HEK293 (cell line): ENCODE measurements around the gene MLF2.

Source experiments
- CTCF ChIA-PET: fragments of 350-600 bp; formaldehyde crosslinking; extraction: SDS; loops from one replicate; lab custom pipeline; 2021; ENCODE audit warnings: antibody characterized with exemption; lab: Yijun Ruan, JAX
- POLR2A ChIA-PET: fragments of 300-600 bp; formaldehyde crosslinking; extraction: SDS; loops from one replicate; lab custom pipeline; 2020; ENCODE audit warnings: antibody characterized with exemption, inconsistent platforms; lab: Yijun Ruan, JAX
- H3K27ac ChIP-seq: fragments of 200-500 bp; sonication (Bioruptor generic); 2 replicates; pipeline ENCODE4 v1.5.1; 2014; ENCODE audit warnings: low read depth, low read length, control low read depth, inconsistent platforms; ENCODE audit errors: extremely low read depth
- H3K36me3 ChIP-seq, 2 experiments: fragments of 200-500 bp in 1 of 2; sonication (Bioruptor generic) in 1 of 2; 1 replicate in 1 of 2; 2 replicates in 1 of 2; pipeline ENCODE4 v1.5.1; 2014 to 2017; ENCODE audit warnings: inconsistent platforms in 2 of 2, low read length in 2 of 2; ENCODE audit not compliant: control insufficient read depth in 2 of 2, insufficient read depth in 1 of 2
- H3K4me1 ChIP-seq: fragments of 200-500 bp; sonication (Bioruptor generic); 2 replicates; pipeline ENCODE4 v1.5.1; 2014; ENCODE audit warnings: mild to moderate bottlenecking, low read length, inconsistent platforms; ENCODE audit not compliant: control insufficient read depth, insufficient read depth
- H3K4me3 ChIP-seq: 2 replicates; pipeline ENCODE4 v1.5.1; 2011; ENCODE audit warnings: low read depth, mild to moderate bottlenecking, control low read depth, low read length, moderate library complexity
- H3K9me3 ChIP-seq: fragments of 200-500 bp; sonication (Bioruptor generic); 2 replicates; pipeline ENCODE4 v1.5.1; 2014; ENCODE audit warnings: low read depth, low read length, inconsistent platforms; ENCODE audit not compliant: control insufficient read depth, insufficient read depth
- MEIS1 ChIP-seq: sonication (generic); formaldehyde crosslinking; IDR thresholded peaks from 2 replicates; pipeline ENCODE4 v1.8.1; 2022; ENCODE audit warnings: missing genetic modification reagents, mild to moderate bottlenecking, borderline replicate concordance
- MYNN ChIP-seq: fragments of 450-650 bp; formaldehyde crosslinking; IDR thresholded peaks from 2 replicates; pipeline ENCODE4 v1.5.1; 2016; ENCODE audit warnings: missing biosample characterization, missing genetic modification characterization, borderline replicate concordance
- SCRT1 ChIP-seq: fragments of 450-650 bp; formaldehyde crosslinking; IDR thresholded peaks from 2 replicates; pipeline ENCODE4 v1.5.1; 2016; ENCODE audit warnings: missing biosample characterization, missing genetic modification characterization, borderline replicate concordance
- SP3 ChIP-seq: fragments of 450-650 bp; formaldehyde crosslinking; IDR thresholded peaks from 2 replicates; pipeline ENCODE4 v1.5.1; 2016; ENCODE audit warnings: missing biosample characterization, missing genetic modification characterization
- ZNF112 ChIP-seq: fragments of 450-650 bp; formaldehyde crosslinking; IDR thresholded peaks from 2 replicates; pipeline ENCODE4 v1.5.0; 2017; ENCODE audit warnings: missing biosample characterization, missing genetic modification characterization
- ZNF155 ChIP-seq: fragments of 450-650 bp; formaldehyde crosslinking; IDR thresholded peaks from 2 replicates; pipeline ENCODE4 v1.5.1; 2016; ENCODE audit warnings: missing biosample characterization, missing genetic modification characterization
- ZNF184 ChIP-seq: fragments of 450-650 bp; IDR thresholded peaks from 2 replicates; pipeline ENCODE4 v1.5.1; 2018; ENCODE audit warnings: missing biosample characterization, mild to moderate bottlenecking, missing genetic modification characterization
- ZNF302 ChIP-seq: fragments of 450-650 bp; formaldehyde crosslinking; IDR thresholded peaks from 2 replicates; pipeline ENCODE4 v1.5.1; 2016; ENCODE audit warnings: missing biosample characterization, missing genetic modification characterization, low read depth
- ZNF341 ChIP-seq: fragments of 450-650 bp; formaldehyde crosslinking; IDR thresholded peaks from 2 replicates; pipeline ENCODE4; 2016; ENCODE audit warnings: low read depth, missing biosample characterization, missing genetic modification characterization
- ZNF350 ChIP-seq: fragments of 450-650 bp; formaldehyde crosslinking; IDR thresholded peaks from 2 replicates; pipeline ENCODE4 v1.5.0; 2017; ENCODE audit warnings: missing biosample characterization, mild to moderate bottlenecking, missing genetic modification characterization
- ZNF544 ChIP-seq: fragments of 450-650 bp; formaldehyde crosslinking; IDR thresholded peaks from 2 replicates; pipeline ENCODE4 v1.5.0; 2017; ENCODE audit warnings: missing biosample characterization, missing genetic modification characterization
- ZNF664 ChIP-seq: fragments of 450-650 bp; formaldehyde crosslinking; IDR thresholded peaks from 2 replicates; pipeline ENCODE4 v1.5.1; 2016; ENCODE audit warnings: missing biosample characterization, missing genetic modification characterization
- TF ChIP-seq, protein P1 (sequence below): fragments of 450-650 bp; IDR thresholded peaks from 2 replicates; pipeline ENCODE4 v1.5.1; 2018; ENCODE audit warnings: missing biosample characterization, missing genetic modification characterization
- TF ChIP-seq, protein P2 (sequence below): fragments of 450-650 bp; IDR thresholded peaks from 2 replicates; pipeline ENCODE4 v1.5.1; 2018; ENCODE audit warnings: missing biosample characterization, mild to moderate bottlenecking, missing genetic modification characterization

Gene MLF2

DNA sequence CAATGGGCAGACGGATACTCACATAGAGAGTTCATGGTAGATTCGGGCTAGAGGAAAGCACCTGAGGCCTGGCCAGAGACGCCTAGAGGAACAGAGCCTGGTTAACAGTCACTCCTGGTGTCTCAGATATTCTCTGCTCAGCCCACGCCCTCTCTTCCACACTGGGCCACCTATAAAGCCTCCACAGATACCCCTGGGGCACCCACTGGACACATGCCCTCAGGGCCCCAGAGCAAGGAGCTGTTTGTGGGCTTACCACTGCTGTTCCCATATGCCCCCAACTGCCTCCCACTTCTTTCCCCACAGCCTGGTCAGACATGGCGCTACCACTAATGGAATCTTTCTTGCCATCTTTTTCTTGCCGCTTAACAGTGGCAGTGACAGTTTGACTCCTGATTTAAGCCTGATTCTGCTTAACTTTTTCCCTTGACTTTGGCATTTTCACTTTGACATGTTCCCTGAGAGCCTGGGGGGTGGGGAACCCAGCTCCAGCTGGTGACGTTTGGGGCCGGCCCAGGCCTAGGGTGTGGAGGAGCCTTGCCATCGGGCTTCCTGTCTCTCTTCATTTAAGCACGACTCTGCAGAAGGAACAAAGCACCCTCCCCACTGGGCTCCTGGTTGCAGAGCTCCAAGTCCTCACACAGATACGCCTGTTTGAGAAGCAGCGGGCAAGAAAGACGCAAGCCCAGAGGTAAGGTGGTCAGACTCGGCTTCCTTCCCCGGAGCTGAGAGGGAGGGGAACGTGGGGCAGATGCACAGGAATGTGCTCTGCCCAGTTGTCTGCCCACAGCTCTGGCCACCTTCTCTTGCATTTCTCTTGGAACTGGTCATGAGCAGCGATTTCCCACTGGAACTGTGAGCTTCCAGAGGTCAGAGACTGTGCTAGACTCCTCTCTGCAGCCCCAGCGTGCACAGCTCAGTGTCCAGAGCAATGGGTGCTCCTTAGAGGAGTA, 36.3 kb upstream of the MLF2 start, which contains the start of gene CD4:
Gene CD4, plus strand, starts transcription at position 557 of the 953 bp plus-strand sequence. CDS start 10,611 bp downstream, outside the sequence.
- no peaks in the 10 kb centered on the region for H3K4me1 ChIP-seq
- no peak within 1 kb of the TSS for H3K27ac ChIP-seq
- no peaks in the 10 kb centered on the region for H3K9me3 ChIP-seq
- ChIA-PET POLR2A (interaction anchor here (1.0 kb wide), 1 partner anchor 36 kb away, joined by 4 read pairs; the partner anchor contains the start of gene MLF2), CTCF (interaction anchor here (0.6 to 1.6 kb wide), 6 partner anchors 9 to 319 kb away, joined by 3 to 4 read pairs (median 3); no protein-coding TSS in a partner anchor)
- no peaks in the 10 kb centered on the region for H3K36me3 ChIP-seq
- no peak within 1 kb of the TSS for H3K4me3 ChIP-seq
- no peak for TF ChIP-seq SCRT1 (tag by site-specific recombination)
- TF ChIP-seq ZNF155 (tag by site-specific recombination) = no peak
- TF ChIP-seq SP3 (tag by site-specific recombination) = no peak
- TF ChIP-seq, protein P1, sequence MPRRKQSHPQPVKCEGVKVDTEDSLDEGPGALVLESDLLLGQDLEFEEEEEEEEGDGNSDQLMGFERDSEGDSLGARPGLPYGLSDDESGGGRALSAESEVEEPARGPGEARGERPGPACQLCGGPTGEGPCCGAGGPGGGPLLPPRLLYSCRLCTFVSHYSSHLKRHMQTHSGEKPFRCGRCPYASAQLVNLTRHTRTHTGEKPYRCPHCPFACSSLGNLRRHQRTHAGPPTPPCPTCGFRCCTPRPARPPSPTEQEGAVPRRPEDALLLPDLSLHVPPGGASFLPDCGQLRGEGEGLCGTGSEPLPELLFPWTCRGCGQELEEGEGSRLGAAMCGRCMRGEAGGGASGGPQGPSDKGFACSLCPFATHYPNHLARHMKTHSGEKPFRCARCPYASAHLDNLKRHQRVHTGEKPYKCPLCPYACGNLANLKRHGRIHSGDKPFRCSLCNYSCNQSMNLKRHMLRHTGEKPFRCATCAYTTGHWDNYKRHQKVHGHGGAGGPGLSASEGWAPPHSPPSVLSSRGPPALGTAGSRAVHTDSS (tag by site-specific recombination) = no peak
- no peak for TF ChIP-seq ZNF544 (tag by site-specific recombination)
- no peak for TF ChIP-seq MEIS1
- no peak for TF ChIP-seq ZNF184 (tag by site-specific recombination)
- no peak for TF ChIP-seq ZNF350 (tag by site-specific recombination)

DNA sequence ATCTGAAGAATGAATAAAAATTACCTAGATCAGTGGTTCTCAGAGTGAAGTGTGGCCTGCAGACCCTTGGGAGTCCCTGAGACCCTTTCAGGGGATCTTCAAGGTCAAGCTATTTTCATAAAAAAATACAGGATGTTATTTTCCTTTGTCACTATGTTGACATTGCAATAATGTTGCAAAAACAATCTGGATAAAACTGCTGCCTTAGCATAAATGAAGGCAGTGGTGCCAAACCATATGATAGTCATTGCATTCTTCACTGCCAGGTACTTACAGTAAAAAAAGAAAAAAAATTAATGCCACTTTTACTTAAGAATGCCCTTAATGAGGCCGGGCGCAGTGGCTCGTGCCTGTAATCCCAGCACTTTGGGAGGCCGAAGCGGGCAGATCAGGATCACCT, 34.4 kb upstream of the MLF2 start:
- CTCF ChIA-PET = interaction anchor here (8.3 kb wide), 1 partner anchor 34 kb away, joined by 70 read pairs; the partner anchor contains the start of gene MLF2
- POLR2A ChIA-PET = no interaction called here
- Histone ChIP-seq H3K4me3 (no peak overlapping the region), H3K36me3 (no peaks in the 10 kb centered on the region)
- TF ChIP-seq ZNF664 (tag by site-specific recombination) (no peak), MYNN (tag by site-specific recombination) (no peak), ZNF302 (tag by site-specific recombination) (no peak)
- TF ChIP-seq, protein P2, sequence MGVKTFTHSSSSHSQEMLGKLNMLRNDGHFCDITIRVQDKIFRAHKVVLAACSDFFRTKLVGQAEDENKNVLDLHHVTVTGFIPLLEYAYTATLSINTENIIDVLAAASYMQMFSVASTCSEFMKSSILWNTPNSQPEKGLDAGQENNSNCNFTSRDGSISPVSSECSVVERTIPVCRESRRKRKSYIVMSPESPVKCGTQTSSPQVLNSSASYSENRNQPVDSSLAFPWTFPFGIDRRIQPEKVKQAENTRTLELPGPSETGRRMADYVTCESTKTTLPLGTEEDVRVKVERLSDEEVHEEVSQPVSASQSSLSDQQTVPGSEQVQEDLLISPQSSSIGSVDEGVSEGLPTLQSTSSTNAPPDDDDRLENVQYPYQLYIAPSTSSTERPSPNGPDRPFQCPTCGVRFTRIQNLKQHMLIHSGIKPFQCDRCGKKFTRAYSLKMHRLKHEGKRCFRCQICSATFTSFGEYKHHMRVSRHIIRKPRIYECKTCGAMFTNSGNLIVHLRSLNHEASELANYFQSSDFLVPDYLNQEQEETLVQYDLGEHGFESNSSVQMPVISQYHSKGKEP (tag by site-specific recombination) = no peak
- TF ChIP-seq, all 188 proteins: peak for 0
- no peaks in the 10 kb centered on the region for H3K4me1 ChIP-seq
- H3K27ac ChIP-seq = no peak overlapping the region
- no peaks in the 10 kb centered on the region for H3K9me3 ChIP-seq

DNA sequence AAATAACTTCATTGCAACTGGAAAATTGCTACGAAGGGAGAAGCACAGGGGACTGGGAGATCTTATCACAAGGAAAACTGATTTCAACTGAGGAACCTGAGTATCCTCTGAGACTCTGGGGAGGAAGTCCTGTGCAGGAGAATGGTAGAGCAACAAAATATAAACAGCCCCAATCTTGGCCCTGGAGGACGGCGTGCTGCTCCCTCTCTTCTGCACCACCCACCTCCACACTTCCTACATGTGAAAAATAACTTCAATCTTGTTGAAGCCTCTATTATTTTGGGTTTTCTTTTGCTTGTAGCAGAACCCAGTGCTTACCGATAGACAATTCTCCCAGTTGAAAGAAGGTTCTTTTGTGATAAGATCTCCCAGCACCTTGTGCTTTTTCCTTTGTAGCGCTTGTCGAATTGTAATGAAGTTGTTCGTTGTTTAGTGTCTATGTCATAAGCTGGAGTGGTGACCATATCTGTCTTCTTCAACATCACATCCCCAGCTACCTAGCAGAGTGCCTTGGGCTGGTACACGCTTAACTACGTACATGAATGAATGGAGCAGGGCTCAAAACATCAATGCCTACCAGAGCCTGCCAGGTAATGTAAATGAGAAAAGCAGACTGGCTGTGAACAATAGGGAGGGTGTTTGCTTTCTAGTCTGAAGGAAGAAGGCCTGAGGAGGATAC, 33.6 kb upstream of the MLF2 start:
- no peak for TF ChIP-seq ZNF184 (tag by site-specific recombination)
- peak; percentile 45 for TF ChIP-seq ZNF341
- TF ChIP-seq ZNF112 (tag by site-specific recombination) = no peak
- CTCF ChIA-PET = interaction anchor here (8.3 kb wide), 1 partner anchor 34 kb away, joined by 70 read pairs; the partner anchor contains the start of gene MLF2
- Histone ChIP-seq H3K36me3 (no peaks in the 10 kb centered on the region), H3K4me3 (no peak overlapping the region), H3K9me3 (no peaks in the 10 kb centered on the region), H3K4me1 (no peaks in the 10 kb centered on the region), H3K27ac (no peak overlapping the region)
- POLR2A ChIA-PET = no interaction called here
